ENCODE measurements around the gene HTR1D. TPM values are rescaled to one million over a fixed set of nuclear protein-coding genes. Genes with fewer than 3 reads are reported as not detected.
"Not testable (repeated sequence)": the region's sequence is repeated elsewhere in the genome, so short reads cannot be mapped to it uniquely, and the experiment has no call there.

The HTR1D gene
- total RNA-seq, 1 donor from 2014 or later, result not detected

DNA sequence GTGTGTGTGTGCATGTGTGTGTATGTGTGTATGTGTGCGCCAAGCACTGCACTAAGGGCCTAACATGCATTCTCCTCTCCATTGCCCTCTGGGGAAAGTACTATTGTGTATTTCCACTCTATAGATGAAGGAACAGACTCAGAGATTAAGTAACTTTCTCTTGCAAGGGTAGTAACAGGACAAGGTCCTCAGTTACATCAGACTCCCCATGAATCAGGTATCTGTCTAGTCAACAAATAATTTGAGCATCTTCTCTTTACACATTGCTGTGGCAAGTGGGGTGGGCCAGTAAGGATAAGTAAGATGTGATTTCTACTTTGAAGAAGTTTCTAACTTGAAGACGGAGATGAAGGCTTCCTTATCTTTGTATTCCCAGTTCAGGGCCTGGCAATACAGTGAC is 5.0 kb upstream of the HTR1D start:
- no peak for DNase-seq (ENCODE audit: low spot score)
- intact Hi-C loops (cut with DNase I), result no loop called here

DNA sequence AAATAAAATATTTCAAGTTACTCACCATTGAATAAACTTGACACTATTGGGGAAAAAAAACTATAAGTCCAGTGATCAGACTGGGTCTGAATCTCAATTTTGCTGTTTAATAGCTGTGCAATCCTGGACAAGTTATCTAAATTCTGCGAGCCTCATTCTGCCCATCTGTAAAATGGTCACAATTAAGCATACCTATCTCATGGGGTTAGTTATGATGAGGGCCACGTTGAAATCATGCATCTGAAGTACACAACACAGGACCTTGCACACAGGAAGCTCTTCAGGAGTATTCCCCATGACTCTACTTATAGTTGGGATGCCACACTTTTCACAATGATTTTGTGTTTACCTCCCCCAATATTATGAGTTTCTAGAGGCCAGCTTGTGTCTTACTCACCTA is 3.8 kb upstream of the HTR1D start:
- intact Hi-C loops (cut with DNase I), result no loop called here
- no peak for DNase-seq (ENCODE audit: low spot score)

DNA sequence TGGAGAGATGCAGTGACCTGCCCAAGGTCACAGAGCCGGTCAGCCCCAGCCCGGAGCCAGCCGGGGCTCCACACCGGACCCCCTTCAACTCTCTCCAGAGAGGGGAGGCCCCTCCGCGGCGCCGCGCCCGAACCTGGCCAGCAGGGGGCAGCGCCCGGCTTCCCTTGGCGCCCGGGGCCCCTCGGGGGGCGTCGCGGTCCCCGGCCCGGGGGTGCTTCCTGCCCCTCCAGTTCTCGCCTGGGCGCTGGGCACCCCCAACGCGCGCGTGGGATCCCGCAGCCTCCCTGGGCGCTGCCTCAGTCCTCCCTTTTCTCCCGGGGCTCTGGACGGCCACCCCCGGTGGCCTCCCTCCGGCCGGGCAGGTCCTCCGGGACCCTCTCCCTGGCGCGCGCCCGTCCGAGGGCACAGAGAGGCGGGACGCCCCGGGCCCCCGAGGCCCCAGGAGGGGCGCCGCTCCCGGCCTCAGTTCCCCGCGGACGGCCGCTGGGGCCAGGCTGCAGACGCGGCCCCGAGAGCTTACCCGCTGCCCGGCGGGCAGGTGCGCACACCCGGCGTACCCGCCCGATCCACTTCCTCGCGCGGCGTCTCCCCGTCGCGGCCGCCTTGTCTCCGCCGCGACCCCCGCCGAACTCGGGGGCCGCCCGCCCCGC is 406 bp downstream of the HTR1D start:
- DNase-seq (ENCODE audit: low spot score), result no peak

DNA sequence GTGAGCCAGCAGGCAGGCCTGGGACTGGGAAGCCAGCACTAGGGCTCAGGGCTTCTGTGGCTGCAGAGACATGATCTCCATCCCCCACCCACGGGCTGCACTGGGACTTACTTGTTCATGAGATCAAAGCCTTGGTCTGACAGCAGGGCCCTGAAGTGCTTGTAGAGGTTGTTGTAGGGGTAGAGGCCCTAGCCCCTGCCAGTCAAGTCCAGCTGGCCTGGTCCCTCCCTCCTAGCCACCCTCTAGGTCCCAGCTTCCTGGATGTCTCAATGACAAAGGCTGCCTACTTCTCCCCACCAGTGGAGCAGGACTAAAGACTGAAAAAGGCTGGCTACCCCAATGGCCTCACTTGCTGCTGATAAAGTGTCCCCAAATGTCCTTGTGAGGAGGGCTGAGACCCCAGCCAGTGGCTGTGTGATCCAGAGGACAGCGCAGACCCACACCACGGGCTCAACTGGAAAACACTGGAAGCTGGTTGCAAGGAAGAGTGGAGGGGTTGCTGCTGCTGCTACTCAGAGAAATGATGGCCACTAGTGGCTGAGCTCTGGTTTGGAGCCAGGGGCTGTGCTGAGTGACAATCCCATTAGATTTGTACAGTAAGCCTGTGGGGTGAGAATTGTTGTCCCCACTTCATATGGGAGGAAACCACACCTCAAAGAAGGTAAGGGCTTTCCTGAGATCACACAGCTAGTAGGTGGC is 1.4 kb downstream of the HTR1D start:
- DNase-seq (ENCODE audit: low spot score), result no peak
- intact Hi-C loops (cut with DNase I), result no loop called here

More for the DNA sequence above, 406 bp downstream of the HTR1D start:
- intact Hi-C loops (cut with DNase I), result no loop called here

DNA sequence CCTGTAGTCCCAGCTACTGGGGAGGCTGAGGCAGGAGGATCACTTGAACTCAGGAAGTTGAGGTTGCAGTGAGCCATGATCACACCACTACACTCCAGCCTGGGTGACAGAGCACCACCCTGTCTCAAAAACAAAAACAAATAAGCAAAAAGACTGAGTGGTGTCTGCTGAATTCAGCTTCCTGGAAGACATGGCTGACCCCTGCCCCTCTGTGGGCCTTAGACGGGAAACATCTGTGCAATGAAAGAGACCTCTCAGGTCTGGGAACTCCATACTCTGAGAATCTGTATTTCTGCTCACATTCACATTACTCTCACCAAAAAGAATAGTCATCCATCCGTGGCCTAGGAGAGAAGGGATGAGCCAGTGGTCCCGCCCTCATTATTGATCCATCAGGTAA is 2.0 kb downstream of the HTR1D start:
- DNase-seq (ENCODE audit: low spot score), result no peak

DNA sequence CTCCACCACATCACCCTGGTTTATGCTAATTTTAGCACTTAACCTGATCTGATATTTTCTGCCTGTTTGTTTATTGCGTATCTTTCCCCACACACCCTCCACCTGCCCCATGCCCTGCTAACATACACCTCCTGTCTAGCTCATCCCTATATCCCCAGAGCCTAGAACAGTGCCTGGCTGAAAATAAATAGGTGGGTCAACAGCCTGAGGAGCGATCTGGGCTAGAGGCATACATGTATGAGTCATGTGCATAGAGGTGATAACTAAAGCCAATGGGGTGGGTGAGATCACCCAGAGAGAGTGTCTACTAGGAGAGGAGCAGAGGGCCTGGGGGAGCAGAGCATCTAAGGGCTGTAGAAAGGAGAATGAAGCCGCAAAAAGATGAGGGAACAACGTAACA is 2.7 kb downstream of the HTR1D start:
- intact Hi-C loops (cut with DNase I), result no loop called here
- no peak for DNase-seq (ENCODE audit: low spot score)

More for the DNA sequence above, 2.0 kb downstream of the HTR1D start:
- intact Hi-C loops (cut with DNase I), result no loop called here

DNA sequence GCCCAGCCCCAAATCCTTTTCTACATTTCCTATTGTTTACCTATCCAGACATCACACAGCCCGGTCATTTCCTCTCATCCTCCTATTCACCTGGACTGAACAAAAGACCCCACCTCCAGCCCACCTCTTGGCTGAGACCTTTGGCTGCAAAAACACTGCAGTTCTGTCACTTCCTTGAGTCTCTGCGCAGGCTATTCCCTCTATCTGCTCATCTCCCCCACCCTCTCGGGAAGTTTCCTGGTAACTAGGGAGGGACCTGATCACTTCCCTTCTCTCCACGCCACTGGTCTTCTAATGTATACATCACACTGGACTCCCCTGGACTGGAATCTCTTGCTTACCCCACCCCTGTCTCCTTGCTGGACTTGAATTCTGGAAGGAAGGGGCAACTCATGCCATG is 5.3 kb downstream of the HTR1D start:
- no peak for DNase-seq (ENCODE audit: low spot score)
- intact Hi-C loops (cut with DNase I), result no loop called here

DNA sequence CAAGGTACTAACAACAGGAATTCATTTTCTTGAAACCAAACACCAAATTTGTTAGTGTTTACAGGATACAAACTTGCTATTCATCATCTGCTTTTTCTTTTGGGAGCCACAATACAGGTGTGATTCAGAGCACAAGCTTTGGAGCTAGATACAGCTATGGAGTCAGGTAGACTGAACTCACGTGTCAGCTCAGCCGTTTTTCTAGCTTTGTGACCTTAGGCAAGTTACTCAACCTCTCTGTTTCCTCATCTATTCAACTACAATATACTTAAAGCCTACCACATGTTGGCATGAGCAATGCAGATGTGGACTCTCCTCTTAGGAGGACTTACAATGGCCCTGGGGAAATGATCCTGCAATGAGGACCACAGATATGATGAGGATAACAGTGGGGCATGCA is 6.3 kb downstream of the HTR1D start:
- DNase-seq (ENCODE audit: low spot score), result no peak
- intact Hi-C loops (cut with DNase I), result no loop called here

DNA sequence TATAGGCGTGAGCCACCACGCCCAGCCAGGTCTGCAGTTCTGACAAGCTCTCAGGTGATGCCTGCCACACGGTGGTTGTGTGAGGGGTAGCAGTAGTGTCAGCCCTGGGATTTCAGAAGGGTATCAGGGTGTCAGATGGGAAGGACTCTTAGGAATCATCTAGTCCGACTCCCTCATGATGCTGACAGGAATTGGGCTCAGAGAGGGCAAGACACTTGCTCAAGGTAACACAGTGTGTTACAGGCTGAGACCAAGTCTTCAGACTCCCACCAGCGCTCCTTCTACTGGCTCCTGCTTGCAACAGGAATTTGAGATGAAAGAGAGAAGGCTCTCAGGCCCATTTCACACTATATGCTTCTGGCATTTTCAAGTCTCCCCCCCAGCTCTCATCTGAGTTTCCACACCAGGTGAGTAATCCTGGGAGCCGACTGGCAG is 6.9 kb downstream of the HTR1D start:
- no peak for DNase-seq (ENCODE audit: low spot score)
- intact Hi-C loops (cut with DNase I), result no loop called here

DNA sequence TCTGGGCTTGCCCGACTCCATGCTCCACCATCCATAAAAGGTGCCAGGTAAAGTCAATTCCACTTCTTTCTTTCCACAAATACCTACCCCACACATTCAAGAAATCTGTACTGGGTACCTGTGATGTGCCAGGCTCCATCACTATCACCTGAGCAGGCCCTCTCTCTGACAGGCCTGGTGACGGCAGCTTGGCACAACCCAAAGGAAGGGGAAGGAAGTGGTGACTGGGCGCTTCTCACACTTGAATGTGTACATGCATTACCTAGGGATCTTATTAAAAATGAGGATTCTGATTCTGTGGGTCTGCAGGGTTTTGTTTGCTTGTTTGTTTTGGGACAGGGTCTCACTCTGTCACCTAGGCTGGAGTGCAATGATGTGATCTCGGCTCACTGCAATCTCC is 7.5 kb downstream of the HTR1D start:
- DNase-seq (ENCODE audit: low spot score), result no peak
- intact Hi-C loops (cut with DNase I), result no loop called here

DNA sequence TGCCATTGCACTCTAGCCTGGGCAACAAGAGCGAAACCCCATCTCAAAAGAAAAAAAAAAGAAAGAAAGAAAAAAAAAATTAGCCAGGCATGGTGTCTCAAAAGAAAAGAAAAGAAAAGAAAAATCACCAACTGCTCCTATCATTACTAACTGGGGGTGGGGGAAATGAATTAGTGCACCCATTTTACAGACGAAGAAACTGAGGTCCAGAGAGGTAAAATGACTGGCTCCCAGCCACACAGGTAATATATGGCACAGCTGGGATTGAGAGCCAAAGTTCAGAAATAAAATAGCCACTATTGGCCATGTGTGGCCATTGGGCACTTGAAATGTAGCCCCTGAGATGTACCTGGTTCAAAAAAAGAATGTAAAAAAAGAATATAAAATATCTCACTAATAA is 8.8 kb downstream of the HTR1D start:
- DNase-seq (ENCODE audit: low spot score), result no peak
- intact Hi-C loops (cut with DNase I), result no loop called here

DNA sequence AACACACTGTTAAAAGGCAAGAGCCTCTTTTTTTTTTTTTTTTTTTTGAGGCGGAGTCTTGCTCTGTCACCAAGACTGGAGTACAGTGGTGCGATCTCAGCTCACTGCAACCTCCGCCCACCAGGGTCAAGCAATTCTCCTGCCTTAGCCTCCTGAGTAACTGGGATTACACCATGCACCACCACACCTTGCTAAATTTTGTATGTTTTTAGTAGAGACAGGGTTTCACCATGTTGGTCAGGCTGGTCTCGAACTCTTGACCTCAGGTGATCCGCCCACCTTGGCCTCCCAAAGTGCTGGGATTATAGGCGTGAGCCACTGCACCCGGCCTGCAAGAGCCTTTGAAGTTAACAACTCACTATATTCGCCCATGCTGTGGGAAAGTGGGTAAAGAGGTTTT is 9.6 kb downstream of the HTR1D start:
- intact Hi-C loops (cut with DNase I), result not testable (repeated sequence)

DNA sequence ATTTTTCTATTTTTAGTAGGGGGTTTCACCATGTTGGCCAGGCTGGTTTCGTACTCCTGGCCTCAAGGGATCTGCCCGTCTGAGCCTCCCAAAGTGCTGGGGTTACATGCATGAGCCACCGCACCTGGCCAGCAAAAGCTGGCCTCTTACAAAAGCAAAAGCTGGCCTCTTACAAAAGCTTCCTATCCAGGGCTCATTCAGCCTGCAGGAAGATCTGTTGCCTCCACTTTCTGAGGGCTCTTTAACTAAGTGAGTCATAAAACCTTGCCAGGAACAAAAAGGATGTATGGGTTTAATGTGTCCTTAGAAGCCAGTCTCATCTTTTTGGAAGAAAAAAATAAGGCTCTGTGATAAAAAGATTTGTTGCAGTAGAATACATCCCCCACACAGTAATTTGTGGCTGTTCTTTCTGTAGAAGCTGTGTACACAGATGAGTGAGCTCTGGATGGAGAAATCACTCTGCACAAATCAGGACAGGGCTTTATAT is 15.0 kb downstream of the HTR1D start:
- no peak for DNase-seq (ENCODE audit: low spot score)
- intact Hi-C loops (cut with DNase I), result no loop called here

More for the DNA sequence above, 9.6 kb downstream of the HTR1D start:
- DNase-seq (ENCODE audit: low spot score), result not testable (repeated sequence)

DNA sequence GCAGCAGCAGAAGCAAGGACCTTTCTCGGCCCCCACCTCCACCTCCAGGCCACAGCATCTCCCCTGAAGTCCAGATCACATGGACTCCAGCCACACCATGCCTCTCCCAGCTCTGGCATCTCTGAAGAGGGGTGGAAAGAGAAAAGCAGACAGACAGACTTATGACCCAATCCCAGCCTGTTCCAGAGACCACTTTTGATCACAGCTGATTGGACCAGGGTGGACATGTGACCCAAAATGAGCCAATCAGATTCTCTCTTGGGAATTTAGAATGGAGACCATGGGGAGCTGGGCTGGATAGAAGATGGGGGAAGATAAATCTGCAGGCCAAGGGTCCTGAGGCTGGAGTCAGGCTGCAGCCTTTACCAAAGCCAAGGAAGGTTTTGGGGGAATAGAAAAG is 16.4 kb downstream of the HTR1D start:
- intact Hi-C loops (cut with DNase I), result no loop called here
- no peak for DNase-seq (ENCODE audit: low spot score)

DNA sequence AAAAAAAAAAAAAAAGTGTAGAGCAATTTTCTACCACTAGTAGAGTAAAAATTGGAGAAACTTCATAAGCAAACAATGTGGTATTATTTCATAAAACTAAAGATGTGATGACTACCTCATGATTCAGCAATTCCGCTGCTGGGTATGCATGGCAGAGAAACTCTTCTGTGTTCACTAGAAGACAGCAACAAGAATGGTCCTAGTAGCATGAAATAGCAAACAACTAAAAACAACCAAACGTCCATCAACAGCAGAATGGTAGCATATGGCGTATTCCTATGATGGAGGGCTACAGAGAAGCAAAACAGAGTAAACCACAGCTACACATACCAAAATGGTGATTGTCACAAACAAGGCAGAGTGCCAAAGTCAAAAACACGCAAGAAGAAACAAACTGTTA is 18.9 kb downstream of the HTR1D start:
- intact Hi-C loops (cut with DNase I), result no loop called here

DNA sequence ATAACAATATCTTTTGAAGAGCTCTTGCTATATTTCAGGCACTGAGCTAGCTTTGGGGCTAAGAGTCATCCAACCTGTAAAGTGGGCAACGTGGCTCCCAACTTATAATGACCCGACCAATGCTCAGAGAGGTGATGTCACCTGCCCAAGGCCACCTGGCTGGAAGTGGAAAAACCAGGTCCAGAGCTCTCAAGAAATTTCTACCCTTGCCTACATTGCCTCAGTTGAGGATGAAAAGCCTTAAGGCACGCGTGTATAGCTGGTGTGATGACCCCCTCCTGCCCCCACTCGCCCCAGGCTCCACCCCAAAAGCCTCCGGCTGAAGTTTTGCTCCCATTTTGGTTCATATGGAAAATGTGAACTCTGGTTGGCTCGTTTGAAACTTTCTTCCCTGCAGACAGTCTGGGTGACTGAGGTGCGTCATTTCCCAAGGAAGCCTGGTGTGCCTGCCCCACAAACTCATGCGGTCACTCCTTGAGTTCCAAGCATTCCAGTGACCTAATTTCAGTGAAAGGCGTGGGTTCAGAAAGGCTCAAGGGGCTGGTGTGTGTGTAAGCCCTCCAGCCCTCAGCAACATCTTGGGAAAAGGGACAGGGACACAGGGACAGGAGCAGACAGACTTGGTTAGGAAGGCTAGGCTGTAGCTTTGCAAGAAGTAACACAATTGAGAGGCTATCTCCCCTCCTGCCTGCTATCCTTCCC is 20.5 kb downstream of the HTR1D start:
- DNase-seq (ENCODE audit: low spot score), result no peak
- intact Hi-C loops (cut with DNase I), result no loop called here

More for the DNA sequence above, 18.9 kb downstream of the HTR1D start:
- no peak for DNase-seq (ENCODE audit: low spot score)

DNA sequence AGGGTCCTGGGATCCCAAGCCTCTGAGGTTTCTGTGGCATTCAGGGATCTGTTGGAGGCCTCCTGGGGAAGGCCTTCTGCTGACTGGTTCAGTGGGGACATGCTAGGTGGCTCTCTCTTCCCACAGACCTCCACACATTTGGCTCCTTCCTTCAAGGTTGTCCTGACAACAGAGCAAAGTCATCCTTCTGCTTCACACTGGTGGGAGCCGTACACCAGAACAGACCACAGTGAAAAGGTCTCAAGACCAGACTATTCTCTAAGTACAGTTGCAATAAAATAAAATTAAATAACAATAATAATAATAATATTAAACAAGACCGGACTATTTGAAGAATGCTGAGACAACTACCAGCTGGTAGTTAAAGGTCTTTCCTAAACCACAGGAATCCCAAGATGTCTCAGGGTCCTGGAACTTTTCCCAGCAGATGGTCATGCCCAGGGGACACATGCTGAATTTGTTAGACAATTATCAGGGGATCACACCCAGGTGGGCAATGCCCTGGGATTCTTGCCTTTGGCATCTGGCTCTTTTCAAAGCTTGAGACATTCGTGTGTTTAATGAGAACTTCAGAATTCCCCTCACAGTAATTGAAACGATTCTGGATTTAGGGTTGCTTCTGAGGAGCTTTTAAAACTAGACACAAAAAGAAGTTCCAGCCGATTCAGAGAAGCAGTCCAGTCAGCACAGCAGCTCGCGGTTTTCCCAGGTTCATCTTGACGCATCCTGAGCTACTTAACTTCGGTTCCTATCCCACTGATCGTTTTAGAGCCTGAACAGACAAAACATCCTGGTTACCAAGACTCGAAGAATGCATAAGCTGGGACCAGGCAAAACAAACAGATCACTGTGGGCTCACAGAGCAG is 22.9 kb downstream of the HTR1D start:
- no peak for DNase-seq (ENCODE audit: low spot score)
- intact Hi-C loops (cut with DNase I), result no loop called here

DNA sequence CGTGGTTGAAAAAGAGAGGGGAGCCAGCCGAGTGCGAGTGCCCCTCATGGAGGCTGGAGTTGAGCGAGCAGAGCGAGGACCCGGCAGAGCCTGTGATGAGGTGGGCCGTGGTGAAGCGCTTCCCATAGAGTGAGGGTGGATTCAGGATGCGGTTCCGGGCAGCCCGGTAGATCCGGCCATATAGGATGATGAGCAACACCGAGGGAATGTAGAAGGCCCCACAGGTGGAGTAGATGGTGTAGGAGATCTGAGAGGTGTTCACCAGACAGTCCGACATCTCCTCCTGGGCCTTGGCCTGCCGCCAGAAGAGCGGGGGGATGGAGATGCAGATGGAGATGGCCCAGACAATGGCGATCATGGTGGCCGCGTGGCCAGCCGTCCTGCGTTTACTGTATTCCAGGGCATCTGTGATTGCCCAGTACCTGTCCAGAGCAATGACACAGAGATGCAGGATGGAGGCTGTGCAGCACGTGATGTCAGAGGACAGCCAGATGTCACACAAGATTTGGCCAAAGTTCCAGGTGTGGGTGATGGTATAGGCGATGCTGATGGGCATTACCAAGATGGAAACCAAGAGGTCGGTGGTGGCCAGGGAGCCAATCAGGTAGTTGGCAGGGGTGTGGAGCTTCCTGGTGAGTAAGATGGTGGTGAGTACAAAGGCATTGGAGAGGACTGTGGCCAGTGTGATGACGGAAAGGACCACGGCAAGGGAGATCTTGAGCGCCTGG is 23.7 kb downstream of the HTR1D start:
- intact Hi-C loops (cut with DNase I), result no loop called here
- no peak for DNase-seq (ENCODE audit: low spot score)

DNA sequence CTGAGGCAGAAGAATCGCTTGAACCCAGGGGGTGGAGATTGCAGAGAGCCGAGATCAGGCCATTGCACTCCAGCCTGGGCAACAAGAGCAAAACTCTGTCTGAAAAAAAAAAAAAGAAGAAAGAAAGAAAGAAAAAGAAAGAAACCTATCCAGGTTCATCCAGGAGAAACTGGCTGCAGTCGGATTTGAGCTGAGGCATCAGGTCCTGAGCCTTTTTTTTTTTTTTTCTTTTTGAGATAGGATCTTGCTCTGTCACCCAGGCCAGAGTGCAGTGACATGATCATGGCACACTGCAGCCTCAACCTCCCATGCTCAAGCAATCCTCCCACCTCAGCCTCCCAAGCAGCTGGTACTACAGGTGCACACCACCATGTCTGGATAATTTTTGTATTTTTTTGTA is 26.1 kb downstream of the HTR1D start:
- intact Hi-C loops (cut with DNase I), result no loop called here
- DNase-seq (ENCODE audit: low spot score), result no peak
